GM23338 (cell line): Measurements from ENCODE around the gene GRID1. TPM values are rescaled to one million over a fixed set of nuclear protein-coding genes. Genes with fewer than 3 reads are reported as not detected.

ENCODE experiments used
- EZH2 ChIP-seq: fragments of 200-600 bp; sonication (generic); IDR thresholded peaks from one replicate; pipeline ENCODE4 v1.8.0; 2017; ENCODE audit warnings: antibody characterized with exemption, mild to moderate bottlenecking, low read depth; ENCODE audit not compliant: unreplicated experiment
- EZH2phosphoT487 ChIP-seq: fragments of 200-600 bp; sonication (generic); IDR thresholded peaks from one replicate; pipeline ENCODE4 v1.8.1; 2018; ENCODE audit warnings: antibody characterized with exemption; ENCODE audit not compliant: unreplicated experiment
- JUNB ChIP-seq: IDR thresholded peaks from one replicate; pipeline ENCODE4 v1.6.1; 2016; ENCODE audit warnings: antibody characterized with exemption; ENCODE audit not compliant: unreplicated experiment
- NANOG ChIP-seq: IDR thresholded peaks from 2 replicates; pipeline ENCODE4 v1.6.1; 2016; ENCODE audit warnings: antibody characterized with exemption, borderline replicate concordance
- ZNF114 ChIP-seq: fragments of 250-450 bp; sonication (Bioruptor Pico); IDR thresholded peaks from 2 replicates; pipeline ENCODE4 v1.5.0; 2020; ENCODE audit warnings: mild to moderate bottlenecking, moderate library complexity
- polyA plus RNA-seq: library from polyadenylated mRNA; unstranded; fragments of >200 nt; fragmentation: Nextera tagmentation; extraction: Ambion mirVana; gene quantifications from 2 replicates; pipeline ENCODE4 v1.2.1, GENCODE V29; 2016
- total RNA-seq: library from RNA; depleted of rRNA; stranded (reverse); fragments of >200 nt; shearing (Covaris generic); gene quantifications from 2 replicates; pipeline ENCODE4 v1.2.3, GENCODE V29; 2014
- TF ChIP-seq, protein P1 (sequence below): fragments of 250-450 bp; sonication (Bioruptor Pico); IDR thresholded peaks from 2 replicates; pipeline ENCODE4 v1.5.0; 2020; ENCODE audit warnings: mild to moderate bottlenecking, moderate library complexity
- TF ChIP-seq, protein P2 (sequence below): IDR thresholded peaks from one replicate; pipeline ENCODE4 v1.6.1; 2018; ENCODE audit warnings: antibody characterized with exemption; ENCODE audit not compliant: unreplicated experiment
- TF ChIP-seq, protein P3 (sequence below): IDR thresholded peaks from 2 replicates; pipeline ENCODE4 v1.6.1; 2016; ENCODE audit warnings: antibody characterized with exemption

Gene GRID1
- total and polyA plus RNA-seq, 2 experiments from 2014 or later = 0.14 to 0.15 TPM

DNA sequence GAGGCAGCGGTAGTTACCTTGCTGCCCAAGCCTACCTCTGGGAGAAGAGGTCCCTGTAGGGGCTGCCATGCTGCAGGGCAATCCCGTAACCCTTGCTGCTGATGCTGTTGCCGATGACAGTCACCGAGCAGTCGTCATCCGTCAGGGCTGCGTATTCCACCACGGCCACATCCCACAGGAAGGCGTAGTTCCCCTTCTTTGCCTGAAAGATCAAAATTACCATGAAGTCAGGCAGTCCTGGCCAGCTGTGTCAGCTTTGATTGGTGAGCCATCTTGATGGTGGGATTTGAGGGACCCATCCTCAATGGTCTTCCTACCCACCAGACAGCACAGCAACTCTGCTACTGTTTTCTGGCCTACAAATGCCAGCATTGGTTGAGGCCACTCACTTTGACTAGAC is 746.8 kb downstream of the GRID1 start (continued):
- TF ChIP-seq, protein P1, sequence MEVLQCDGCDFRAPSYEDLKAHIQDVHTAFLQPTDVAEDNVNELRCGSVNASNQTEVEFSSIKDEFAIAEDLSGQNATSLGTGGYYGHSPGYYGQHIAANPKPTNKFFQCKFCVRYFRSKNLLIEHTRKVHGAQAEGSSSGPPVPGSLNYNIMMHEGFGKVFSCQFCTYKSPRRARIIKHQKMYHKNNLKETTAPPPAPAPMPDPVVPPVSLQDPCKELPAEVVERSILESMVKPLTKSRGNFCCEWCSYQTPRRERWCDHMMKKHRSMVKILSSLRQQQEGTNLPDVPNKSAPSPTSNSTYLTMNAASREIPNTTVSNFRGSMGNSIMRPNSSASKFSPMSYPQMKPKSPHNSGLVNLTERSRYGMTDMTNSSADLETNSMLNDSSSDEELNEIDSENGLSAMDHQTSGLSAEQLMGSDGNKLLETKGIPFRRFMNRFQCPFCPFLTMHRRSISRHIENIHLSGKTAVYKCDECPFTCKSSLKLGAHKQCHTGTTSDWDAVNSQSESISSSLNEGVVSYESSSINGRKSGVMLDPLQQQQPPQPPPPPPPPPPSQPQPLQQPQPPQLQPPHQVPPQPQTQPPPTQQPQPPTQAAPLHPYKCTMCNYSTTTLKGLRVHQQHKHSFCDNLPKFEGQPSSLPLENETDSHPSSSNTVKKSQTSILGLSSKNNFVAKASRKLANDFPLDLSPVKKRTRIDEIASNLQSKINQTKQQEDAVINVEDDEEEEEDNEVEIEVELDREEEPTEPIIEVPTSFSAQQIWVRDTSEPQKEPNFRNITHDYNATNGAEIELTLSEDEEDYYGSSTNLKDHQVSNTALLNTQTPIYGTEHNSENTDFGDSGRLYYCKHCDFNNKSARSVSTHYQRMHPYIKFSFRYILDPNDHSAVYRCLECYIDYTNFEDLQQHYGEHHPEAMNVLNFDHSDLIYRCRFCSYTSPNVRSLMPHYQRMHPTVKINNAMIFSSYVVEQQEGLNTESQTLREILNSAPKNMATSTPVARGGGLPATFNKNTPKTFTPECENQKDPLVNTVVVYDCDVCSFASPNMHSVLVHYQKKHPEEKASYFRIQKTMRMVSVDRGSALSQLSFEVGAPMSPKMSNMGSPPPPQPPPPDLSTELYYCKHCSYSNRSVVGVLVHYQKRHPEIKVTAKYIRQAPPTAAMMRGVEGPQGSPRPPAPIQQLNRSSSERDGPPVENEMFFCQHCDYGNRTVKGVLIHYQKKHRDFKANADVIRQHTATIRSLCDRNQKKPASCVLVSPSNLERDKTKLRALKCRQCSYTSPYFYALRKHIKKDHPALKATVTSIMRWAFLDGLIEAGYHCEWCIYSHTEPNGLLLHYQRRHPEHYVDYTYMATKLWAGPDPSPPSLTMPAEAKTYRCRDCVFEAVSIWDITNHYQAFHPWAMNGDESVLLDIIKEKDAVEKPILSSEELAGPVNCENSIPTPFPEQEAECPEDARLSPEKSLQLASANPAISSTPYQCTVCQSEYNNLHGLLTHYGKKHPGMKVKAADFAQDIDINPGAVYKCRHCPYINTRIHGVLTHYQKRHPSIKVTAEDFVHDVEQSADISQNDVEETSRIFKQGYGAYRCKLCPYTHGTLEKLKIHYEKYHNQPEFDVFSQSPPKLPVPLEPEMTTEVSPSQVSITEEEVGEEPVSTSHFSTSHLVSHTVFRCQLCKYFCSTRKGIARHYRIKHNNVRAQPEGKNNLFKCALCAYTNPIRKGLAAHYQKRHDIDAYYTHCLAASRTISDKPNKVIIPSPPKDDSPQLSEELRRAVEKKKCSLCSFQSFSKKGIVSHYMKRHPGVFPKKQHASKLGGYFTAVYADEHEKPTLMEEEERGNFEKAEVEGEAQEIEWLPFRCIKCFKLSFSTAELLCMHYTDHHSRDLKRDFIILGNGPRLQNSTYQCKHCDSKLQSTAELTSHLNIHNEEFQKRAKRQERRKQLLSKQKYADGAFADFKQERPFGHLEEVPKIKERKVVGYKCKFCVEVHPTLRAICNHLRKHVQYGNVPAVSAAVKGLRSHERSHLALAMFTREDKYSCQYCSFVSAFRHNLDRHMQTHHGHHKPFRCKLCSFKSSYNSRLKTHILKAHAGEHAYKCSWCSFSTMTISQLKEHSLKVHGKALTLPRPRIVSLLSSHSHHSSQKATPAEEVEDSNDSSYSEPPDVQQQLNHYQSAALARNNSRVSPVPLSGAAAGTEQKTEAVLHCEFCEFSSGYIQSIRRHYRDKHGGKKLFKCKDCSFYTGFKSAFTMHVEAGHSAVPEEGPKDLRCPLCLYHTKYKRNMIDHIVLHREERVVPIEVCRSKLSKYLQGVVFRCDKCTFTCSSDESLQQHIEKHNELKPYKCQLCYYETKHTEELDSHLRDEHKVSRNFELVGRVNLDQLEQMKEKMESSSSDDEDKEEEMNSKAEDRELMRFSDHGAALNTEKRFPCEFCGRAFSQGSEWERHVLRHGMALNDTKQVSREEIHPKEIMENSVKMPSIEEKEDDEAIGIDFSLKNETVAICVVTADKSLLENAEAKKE (CRISPR knock-in tag) = no peak
- TF ChIP-seq EZH2phosphoT487 (no peak), NANOG (no peak), JUNB (no peak), EZH2 (no peak), ZNF114 (no peak)
- TF ChIP-seq, protein P2, sequence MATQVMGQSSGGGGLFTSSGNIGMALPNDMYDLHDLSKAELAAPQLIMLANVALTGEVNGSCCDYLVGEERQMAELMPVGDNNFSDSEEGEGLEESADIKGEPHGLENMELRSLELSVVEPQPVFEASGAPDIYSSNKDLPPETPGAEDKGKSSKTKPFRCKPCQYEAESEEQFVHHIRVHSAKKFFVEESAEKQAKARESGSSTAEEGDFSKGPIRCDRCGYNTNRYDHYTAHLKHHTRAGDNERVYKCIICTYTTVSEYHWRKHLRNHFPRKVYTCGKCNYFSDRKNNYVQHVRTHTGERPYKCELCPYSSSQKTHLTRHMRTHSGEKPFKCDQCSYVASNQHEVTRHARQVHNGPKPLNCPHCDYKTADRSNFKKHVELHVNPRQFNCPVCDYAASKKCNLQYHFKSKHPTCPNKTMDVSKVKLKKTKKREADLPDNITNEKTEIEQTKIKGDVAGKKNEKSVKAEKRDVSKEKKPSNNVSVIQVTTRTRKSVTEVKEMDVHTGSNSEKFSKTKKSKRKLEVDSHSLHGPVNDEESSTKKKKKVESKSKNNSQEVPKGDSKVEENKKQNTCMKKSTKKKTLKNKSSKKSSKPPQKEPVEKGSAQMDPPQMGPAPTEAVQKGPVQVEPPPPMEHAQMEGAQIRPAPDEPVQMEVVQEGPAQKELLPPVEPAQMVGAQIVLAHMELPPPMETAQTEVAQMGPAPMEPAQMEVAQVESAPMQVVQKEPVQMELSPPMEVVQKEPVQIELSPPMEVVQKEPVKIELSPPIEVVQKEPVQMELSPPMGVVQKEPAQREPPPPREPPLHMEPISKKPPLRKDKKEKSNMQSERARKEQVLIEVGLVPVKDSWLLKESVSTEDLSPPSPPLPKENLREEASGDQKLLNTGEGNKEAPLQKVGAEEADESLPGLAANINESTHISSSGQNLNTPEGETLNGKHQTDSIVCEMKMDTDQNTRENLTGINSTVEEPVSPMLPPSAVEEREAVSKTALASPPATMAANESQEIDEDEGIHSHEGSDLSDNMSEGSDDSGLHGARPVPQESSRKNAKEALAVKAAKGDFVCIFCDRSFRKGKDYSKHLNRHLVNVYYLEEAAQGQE = no peak
- TF ChIP-seq, protein P3, sequence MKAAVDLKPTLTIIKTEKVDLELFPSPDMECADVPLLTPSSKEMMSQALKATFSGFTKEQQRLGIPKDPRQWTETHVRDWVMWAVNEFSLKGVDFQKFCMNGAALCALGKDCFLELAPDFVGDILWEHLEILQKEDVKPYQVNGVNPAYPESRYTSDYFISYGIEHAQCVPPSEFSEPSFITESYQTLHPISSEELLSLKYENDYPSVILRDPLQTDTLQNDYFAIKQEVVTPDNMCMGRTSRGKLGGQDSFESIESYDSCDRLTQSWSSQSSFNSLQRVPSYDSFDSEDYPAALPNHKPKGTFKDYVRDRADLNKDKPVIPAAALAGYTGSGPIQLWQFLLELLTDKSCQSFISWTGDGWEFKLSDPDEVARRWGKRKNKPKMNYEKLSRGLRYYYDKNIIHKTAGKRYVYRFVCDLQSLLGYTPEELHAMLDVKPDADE = no peak
